GM19372 (cell line): ENCODE results near the gene COG6.

ENCODE experiments used
- ATAC-seq: cut with Tn5 transposase; IDR thresholded peaks from one replicate; pipeline ENCODE4 v1.9.1; 2021; ENCODE audit warnings: mild to moderate bottlenecking, low read depth, moderate library complexity; ENCODE audit not compliant: unreplicated experiment

COG6 gene

DNA sequence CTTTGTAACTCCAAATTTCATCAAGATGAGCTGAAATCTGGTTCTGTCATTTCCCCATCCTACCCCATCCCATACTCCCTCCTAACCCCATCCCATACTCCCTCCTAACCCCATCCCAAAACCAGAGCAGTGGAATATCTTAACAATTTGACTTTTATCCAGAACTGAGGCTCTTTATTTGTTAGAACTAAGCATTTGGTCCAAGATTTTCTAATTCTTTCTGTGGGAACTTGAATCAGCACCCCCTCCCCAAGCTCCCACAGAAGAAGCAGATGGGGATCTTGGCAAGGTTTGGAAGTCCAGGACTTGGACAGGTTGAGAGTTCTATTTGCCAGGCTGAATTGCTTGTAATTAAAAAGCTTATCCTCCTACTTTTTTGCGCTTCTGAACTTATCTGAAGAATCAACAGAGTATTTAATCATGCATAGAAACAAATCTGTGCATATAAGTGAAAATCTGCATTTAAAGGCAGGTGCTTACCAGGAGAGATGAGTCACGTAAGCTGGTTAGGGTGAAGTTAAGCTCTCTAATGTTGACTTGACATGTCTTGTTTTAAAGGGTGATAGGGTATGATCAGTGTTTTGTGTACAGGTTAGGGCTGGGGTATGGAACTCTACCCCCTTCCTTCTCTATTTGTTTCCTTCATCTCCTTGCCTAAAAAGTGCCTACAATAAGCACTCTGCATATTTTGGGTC lies 111.1 kb downstream of the COG6 start:
- ATAC-seq, result no peak

DNA sequence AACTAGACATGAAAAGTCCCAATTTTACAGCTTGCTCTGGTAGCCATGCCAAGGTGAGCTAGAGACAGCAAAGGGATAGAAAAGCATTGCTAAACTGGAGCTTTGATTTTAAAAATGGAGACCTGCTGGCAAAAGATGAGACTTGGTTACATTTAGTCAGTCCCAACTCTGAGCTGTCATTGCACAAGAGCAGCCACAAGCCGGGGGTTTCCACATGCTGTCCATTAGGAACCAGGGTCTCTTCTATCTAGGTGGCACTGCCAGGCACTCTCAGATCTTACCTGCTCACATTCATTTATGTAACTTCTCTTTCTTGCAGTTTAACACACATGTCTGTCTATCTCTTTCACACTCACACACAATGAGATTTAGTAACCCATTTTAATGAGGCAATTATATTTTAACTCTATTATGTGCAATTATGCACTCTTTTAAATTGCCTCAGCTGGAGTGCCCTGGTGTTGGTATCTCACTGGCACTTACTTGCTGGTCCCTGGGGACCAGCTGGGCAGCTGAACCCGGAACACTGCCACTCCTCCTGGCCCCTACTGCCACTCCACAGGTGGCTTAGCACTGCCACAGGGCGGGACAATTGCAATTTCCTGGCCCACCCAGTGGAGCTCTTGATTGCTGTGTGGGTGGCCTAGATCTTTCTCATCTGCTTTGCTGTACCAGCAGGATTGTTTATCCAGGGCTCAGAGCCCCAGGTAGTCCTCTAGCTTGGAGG lies 112.5 kb downstream of the COG6 start:
- ATAC-seq, result no peak

DNA sequence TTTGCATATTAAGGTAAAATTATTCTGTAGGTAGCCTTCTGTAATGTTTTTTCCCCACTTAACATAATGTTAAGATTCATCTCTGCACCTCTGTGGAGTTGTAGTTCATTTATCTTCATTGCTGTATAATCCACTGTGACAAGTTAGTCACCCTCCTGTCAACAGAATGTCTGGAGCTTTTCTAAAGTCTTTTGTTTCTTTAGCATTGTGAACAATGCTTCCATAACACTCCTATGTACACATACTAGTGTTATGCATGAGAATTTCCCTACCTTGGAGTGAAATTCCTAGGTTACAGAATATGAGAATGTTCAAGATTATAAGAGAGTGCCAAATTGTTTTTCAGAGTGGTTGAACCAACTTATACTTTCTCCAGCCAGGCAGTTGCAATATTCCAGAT lies 113.5 kb downstream of the COG6 start:
- ATAC-seq, result no peak

DNA sequence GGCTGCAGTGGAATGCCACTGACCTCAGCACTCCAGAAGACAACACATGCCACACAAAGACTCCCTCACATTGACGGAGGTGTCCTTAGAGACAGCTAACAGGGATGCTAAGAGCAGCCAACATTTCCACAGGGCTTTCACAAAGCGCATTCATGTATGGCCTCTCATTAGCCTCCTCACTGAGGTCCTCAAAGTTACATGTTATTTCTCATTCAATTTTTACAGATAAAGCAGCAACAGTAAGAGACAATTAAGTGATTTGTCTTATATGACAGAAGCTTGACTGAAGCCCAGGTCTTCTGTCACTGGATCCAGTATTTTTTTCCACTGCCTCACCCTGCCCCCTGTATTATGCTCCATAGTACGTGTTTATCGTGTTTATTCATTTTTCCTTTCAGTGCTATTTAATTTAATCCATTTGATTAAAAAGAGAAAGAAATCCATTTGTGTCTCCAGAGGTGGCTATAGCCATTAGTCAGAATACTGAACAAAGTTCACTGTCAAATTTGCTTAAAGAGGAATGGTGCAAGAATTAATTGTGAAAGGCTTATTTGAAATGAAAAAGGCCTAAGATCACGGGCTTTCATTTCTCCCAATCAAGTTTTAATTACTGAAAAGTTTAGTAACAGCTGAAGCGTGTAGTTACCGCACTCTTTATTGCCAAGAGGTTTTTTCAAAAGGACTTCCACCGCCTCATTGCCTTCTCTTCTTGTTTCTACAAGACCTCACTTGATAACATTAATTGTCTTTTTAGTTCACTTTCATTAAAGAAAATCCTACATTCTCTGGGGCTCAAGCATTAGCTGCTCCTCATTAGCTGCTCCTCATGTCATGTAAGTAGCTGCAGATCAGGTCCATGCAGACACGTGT lies 115.0 kb downstream of the COG6 start:
- no peak for ATAC-seq

DNA sequence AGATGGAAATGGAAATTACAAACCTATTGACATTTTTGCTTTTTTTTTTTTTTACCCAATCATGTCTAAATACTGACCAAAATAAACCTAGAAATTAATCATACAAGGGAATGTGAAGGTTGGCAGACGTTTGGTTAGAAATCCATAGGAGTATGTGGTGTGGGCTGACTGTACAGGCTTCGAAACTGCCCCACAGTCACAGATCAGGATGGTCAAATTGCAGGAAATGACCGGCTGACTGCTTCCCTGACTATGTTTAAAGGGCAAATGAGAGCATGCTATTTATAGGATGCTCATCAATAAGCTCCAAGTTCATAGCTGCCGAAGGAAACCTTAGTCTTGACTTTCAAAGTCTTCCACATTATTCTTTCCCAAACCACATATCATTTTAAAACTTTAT lies 118.4 kb downstream of the COG6 start:
- ATAC-seq, result no peak

- peak; percentile 77 for ATAC-seq
Observed at GRCh38 chr13:39776439-39776838, 121.0 kb downstream of the COG6 start.

DNA sequence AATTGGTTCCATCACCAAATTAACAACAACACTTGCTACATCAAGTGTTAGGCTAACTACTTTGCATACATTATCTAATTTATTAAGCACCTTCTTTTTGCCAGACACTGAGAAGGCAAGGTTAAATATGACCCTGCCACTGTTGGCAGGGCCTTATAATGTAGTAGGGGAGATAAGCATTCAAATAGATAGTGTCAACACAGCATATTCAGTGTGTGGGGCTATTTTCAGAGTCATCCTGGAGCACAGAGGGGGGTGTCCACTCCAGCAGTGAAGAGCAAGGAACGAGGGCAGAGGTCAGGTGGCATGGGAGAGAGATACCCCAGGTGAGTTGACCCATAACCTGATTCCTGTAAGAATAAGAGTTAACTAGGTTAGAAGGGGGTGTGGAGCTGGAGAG lies 121.6 kb downstream of the COG6 start:
- no peak for ATAC-seq

GRCh38 chr13:39777527-39778061 lies 122.1 kb downstream of the COG6 start:
- ATAC-seq, result no peak

DNA sequence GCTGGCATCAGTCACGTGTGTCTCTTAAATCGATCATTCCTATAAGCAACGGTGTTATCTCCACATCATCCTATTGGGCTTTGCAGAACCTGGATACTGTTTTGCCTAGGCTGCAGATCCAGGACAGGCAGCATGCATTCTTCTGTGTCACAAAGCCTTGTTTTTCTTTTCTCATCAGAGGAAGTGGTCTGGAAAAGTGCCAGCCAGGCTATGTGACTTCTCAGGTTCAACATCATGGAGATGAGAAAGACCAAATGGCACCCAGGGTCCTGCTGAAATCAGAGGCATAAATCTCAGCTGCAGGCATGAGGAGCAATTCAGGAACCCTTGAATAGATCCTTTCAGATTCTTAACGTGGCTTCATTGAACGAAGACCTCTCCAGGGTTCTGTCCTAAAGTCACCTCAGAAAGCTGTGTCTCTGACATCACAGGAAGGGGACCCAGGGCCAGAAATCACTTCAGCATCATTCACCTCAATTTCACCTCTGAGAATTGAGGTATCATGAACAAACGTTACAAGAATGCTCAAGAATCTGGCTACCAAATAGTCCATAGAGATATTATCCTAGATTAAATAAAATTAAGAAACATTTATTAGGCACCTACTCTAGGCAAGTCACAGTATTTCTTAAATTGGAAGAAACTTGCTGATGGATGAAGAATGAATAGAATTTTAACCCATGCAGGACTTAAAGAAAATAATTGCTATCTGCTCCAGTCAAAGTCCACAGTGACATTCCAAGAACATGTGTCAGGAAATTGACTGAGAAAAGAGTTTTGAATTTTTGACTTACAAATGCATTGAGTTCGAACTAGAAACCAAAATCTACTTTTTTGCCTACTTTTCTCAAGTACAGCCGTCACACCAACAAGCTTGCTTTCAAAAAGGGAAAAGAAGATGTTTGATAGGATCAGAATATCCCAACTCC lies 124.1 kb downstream of the COG6 start:
- ATAC-seq, result no peak

- ATAC-seq, result no peak
Observed at GRCh38 chr13:39780711-39781110, 125.2 kb downstream of the COG6 start.

DNA sequence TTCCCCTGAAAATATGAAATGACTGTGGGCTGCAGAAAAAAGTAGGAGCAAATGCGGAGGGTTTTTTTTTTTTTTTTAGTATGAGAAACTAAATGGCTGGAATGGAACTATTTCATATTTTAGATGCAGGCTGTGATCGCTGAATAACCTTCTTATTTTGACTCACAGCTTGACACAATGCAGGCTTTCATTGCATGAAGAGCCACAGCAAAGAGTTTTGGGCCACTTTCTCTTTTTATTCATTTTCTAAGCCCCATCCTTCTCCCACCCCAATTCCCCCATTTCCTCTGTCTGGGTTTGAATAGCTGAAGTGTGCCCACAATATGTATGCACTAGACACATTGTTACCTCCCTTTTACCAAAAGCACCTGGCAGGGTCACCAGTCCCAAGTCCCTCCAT lies 125.9 kb downstream of the COG6 start:
- ATAC-seq, result no peak

- no peak for ATAC-seq
Observed at GRCh38 chr13:39783051-39783450, 127.6 kb downstream of the COG6 start.

- ATAC-seq, result no peak
Observed at GRCh38 chr13:39784347-39784746, 128.9 kb downstream of the COG6 start.

DNA sequence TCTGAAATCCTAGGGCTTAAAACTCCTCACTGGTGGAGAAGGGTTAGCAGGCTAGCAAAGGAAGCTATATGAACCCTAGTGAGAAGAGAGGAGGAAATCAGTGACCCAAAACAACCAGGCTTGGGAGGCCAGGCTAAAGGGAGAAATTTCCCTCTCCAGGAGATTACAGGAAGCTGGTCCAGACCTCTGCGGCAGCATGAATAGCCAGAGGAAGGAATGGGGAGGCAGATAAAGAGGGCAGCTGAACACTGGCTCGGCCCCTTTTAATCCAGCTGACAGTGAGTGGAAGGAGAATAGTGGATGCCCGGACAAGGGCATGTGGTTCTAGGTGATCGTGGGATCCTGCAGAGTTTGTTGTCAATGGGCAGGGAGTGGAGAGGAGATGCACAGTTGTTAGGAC lies 130.6 kb downstream of the COG6 start:
- ATAC-seq, result no peak

DNA sequence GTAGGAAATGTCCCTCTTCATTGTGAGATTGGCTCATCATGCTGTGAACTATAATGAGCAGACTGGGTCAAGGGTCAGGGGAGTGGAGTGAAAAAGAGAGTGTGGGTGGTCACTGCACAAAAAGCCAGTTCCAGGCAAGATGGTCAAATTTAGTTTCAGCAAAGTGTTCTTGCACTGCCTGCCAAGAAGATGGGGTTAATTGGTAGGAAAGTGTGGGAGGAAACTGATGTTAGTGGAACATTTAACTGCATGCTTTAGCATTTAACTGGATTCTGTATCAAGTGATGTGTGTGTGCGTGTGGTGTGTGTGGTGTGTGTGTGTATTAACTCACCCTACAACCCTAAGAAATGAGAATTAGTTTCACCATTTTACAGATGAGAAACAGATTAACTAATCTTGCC lies 131.6 kb downstream of the COG6 start:
- ATAC-seq, result no peak

DNA sequence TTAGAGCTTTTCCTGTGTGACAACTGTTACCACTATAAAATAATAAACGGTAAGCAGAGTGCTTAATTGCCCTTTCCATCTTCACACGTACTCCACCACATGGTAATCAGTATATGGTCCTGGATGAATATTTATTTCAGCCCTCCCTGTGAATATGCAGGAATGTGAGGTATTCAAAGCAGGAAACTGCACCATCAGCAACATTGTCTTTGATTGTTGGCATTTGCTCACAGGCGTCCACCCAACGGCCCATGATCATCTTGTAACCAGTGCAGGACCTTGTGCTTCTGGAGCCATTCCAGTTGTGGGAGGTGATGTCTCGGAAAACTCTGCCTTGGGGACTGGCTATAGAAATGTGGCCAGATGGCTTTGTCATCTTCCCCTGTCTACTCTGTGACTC lies 132.6 kb downstream of the COG6 start:
- ATAC-seq, result no peak

DNA sequence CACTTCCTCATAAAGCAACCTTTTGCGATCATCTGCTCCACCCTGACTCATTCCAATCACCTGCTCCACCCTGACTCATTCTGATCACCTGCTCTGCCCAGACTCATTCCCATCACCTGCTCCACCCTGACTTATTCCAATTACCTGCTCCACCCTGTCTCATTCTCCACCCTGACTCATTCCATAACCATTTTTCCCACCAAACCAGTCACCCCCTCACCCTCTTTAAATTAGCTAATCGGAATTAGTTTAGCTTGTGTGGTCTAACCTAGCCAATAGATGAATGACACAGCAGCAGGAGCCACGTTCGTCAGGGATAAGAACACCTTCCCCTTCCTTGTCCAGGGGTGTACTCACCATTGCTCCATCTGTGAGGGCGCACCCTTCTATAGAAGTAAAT lies 134.0 kb downstream of the COG6 start:
- no peak for ATAC-seq
